Fibroblast of mammary gland (primary cell): Measurements from ENCODE around the gene COL15A1.

ENCODE experiments used
- DNase-seq: peaks from one replicate; pipeline ENCODE4 v3.0.0-alpha.2; 2010; ENCODE audit warnings: low read depth
- H3K4me3 ChIP-seq: 2 replicates; pipeline ENCODE4 v1.5.1; 2011; ENCODE audit warnings: low read depth, mild to moderate bottlenecking, low read length, moderate library complexity; ENCODE audit not compliant: control insufficient read depth
- CTCF ChIP-seq: conservative IDR thresholded peaks from 2 replicates; pipeline ENCODE4 v1.5.1; 2011; ENCODE audit warnings: low read depth, low read length, inconsistent platforms; ENCODE audit not compliant: control insufficient read depth, insufficient read depth

The COL15A1 gene

GRCh38 chr9:98972716-98973115, 29.0 kb downstream of the COL15A1 start:
- TF ChIP-seq CTCF: no peak
- DNase-seq: no peak
- H3K4me3 ChIP-seq: no peak overlapping the region

GRCh38 chr9:98973171-98973570, 29.5 kb downstream of the COL15A1 start:
- no peak overlapping the region for H3K4me3 ChIP-seq
- TF ChIP-seq CTCF: no peak
- DNase-seq: no peak

GRCh38 chr9:98973576-98973975, 29.9 kb downstream of the COL15A1 start:
- no peak for TF ChIP-seq CTCF
- no peak overlapping the region for H3K4me3 ChIP-seq
- no peak for DNase-seq

- no peak for TF ChIP-seq CTCF
- no peak for DNase-seq
- H3K4me3 ChIP-seq: no peak overlapping the region
These were observed 30.4 kb downstream of the COL15A1 start for GRCh38 chr9:98974106-98974505.

- TF ChIP-seq CTCF: no peak
- no peak overlapping the region for H3K4me3 ChIP-seq
These were observed 30.8 kb downstream of the COL15A1 start for GRCh38 chr9:98974554-98974953.

GRCh38 chr9:98974994-98975712, 31.4 kb downstream of the COL15A1 start:
- peak; percentile 96 for TF ChIP-seq CTCF
- DNase-seq: peak; percentile 68
- peak overlapping the region; percentile 34 for H3K4me3 ChIP-seq

More at GRCh38 chr9:98974554-98974953, 30.8 kb downstream of the COL15A1 start:
- no peak for DNase-seq
